Mesothelial cell of epicardium (in vitro differentiated cells): ENCODE results near the gene NUP37. TPM values are rescaled to one million over a fixed set of nuclear protein-coding genes. Genes with fewer than 3 reads are reported as not detected.
"Not testable (repeated sequence)": the region's sequence is repeated elsewhere in the genome, so short reads cannot be mapped to it uniquely, and the experiment has no call there.

Source experiments
- DNase-seq, 2 experiments: peaks; one replicate each; pipeline ENCODE4 v3.0.0; 2021; ENCODE audit warnings: low spot score in 2 of 2; ENCODE audit not compliant: unreplicated experiment in 2 of 2
- H3K27ac Mint-ChIP-seq: 2 replicates; pipeline ENCODE4 v1.8.0; 2021; ENCODE audit warnings: mixed read lengths
- H3K27me3 Mint-ChIP-seq: 2 replicates; pipeline ENCODE4 v1.8.0; 2021; ENCODE audit warnings: low read depth, mixed read lengths
- H3K36me3 Mint-ChIP-seq: 2 replicates; pipeline ENCODE4 v1.8.0; 2021; ENCODE audit warnings: mixed read lengths
- H3K4me1 Mint-ChIP-seq: 2 replicates; pipeline ENCODE4 v1.8.0; 2021; ENCODE audit warnings: mixed read lengths
- H3K4me3 Mint-ChIP-seq: 2 replicates; pipeline ENCODE4 v1.8.0; 2021; ENCODE audit warnings: mild to moderate bottlenecking, moderate library complexity, mixed read lengths
- H3K9me3 Mint-ChIP-seq: 2 replicates; pipeline ENCODE4 v1.8.0; 2021; ENCODE audit warnings: mixed read lengths
- CTCF ChIP-seq: fragments of 200-600 bp; sonication (generic); IDR thresholded peaks from one replicate; pipeline ENCODE4 v1.5.0; 2021; ENCODE audit warnings: antibody characterized with exemption; ENCODE audit not compliant: unreplicated experiment
- total RNA-seq: library from RNA; stranded (reverse); gene quantifications from 3 replicates; pipeline ENCODE4 v1.2.1, GENCODE V29; 2021

Gene NUP37
- total RNA-seq, 1 donor from 2014 or later, result 35.2 TPM

DNA sequence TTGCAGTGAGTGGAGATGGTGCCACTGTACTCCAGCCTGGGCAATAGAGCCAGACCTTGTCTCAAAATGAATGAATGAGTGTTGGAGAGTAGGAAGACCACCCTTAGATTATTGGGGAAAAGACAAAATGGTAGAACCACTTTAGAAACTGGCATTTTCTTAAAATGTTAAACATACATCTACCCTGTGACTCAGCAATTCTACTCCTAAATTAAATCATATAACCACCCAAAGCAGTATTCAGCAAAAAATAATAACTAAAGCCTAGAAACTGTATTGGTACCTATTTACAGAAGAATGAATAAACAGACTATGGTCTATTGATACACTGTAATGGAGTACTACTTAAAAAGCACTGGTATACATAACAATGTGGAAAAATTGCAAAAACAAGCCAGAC, 9.1 kb downstream of the NUP37 start:
- Mint-ChIP-seq H3K9me3 (peaks cover 18% of the 10 kb centered on the region), H3K4me3 (no peak overlapping the region), H3K4me1 (no peaks in the 10 kb centered on the region), H3K36me3 (peaks cover 60% of the 10 kb centered on the region), H3K27me3 (no peaks in the 10 kb centered on the region), H3K27ac (no peak overlapping the region)
- no peak for TF ChIP-seq CTCF
- DNase-seq, result no peak

DNA sequence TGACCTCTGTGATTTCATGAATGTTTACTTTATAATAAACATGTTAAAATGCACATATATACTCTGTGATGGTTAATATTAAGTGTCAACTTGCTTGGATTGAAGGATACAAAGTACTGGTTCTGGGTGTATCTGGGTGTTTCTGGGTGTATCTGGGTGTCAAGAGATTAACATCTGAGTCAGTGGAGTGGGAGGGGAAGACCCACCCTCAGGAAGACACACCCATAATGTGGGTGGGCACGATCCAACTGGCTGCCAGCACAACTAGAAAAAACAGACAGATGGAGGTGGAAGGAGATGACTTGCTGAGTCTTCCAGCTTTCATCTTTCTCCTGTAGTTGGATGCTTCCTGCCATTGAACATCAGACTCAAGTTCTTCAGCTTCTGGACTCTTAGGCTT, 11.9 kb downstream of the NUP37 start:
- no peak for DNase-seq
- H3K4me3 Mint-ChIP-seq, result no peak overlapping the region
- H3K4me1 Mint-ChIP-seq, result no peaks in the 10 kb centered on the region
- H3K36me3 Mint-ChIP-seq, result peaks cover 83% of the 10 kb centered on the region
- H3K27me3 Mint-ChIP-seq, result no peaks in the 10 kb centered on the region
- TF ChIP-seq CTCF, result no peak
- no peak overlapping the region for H3K27ac Mint-ChIP-seq
- peaks cover 40% of the 10 kb centered on the region for H3K9me3 Mint-ChIP-seq

- TF ChIP-seq CTCF, result no peak
- peaks cover 47% of the 10 kb centered on the region for H3K9me3 Mint-ChIP-seq
- DNase-seq, result no peak
- no peaks in the 10 kb centered on the region for H3K4me1 Mint-ChIP-seq
- H3K27me3 Mint-ChIP-seq, result no peaks in the 10 kb centered on the region
- H3K36me3 Mint-ChIP-seq, result peaks cover 91% of the 10 kb centered on the region
- H3K4me3 Mint-ChIP-seq, result no peak overlapping the region
- H3K27ac Mint-ChIP-seq, result no peak overlapping the region
Measured at GRCh38 chr12:102106905-102107304, 13.0 kb downstream of the NUP37 start.

GRCh38 chr12:102096855-102097254, 23.1 kb downstream of the NUP37 start:
- H3K27me3 Mint-ChIP-seq, result no peaks in the 10 kb centered on the region
- H3K4me1 Mint-ChIP-seq, result peaks cover 27% of the 10 kb centered on the region
- no peak for TF ChIP-seq CTCF
- DNase-seq, result no peak
- H3K27ac Mint-ChIP-seq, result no peak overlapping the region
- peaks cover 7% of the 10 kb centered on the region for H3K36me3 Mint-ChIP-seq
- H3K4me3 Mint-ChIP-seq, result no peak overlapping the region
- no peaks in the 10 kb centered on the region for H3K9me3 Mint-ChIP-seq

- TF ChIP-seq CTCF, result no peak
- peaks cover 26% of the 10 kb centered on the region for H3K4me1 Mint-ChIP-seq
- H3K4me3 Mint-ChIP-seq, result no peak overlapping the region
- H3K9me3 Mint-ChIP-seq, result no peaks in the 10 kb centered on the region
- no peaks in the 10 kb centered on the region for H3K27me3 Mint-ChIP-seq
- H3K27ac Mint-ChIP-seq, result no peak overlapping the region
- no peak for DNase-seq
- H3K36me3 Mint-ChIP-seq, result peaks cover 11% of the 10 kb centered on the region
Measured at GRCh38 chr12:102095677-102096263, 24.1 kb downstream of the NUP37 start.

DNA sequence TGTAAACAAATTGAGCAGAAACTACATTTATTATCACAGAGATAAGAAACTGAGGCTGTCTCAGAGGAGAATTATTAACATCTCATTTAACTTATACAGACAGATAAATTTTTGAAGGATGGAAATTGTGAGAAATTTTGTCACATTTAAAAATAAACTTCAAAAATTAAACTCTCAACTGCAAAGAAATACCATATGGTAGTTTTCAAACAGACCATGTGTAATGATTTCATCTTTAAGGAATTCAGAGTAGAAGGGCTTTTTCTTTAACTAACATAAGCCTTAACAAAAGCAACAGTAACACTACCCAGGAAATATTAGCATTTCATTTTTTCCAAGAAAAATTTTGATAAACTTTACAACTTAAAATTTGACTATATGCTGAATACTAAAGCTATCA, 26.6 kb downstream of the NUP37 start:
- H3K4me3 Mint-ChIP-seq, result no peak overlapping the region
- TF ChIP-seq CTCF, result no peak
- H3K27ac Mint-ChIP-seq, result peak overlapping the region; percentile 71
- peaks cover 15% of the 10 kb centered on the region for H3K36me3 Mint-ChIP-seq
- peaks cover 25% of the 10 kb centered on the region for H3K4me1 Mint-ChIP-seq
- no peaks in the 10 kb centered on the region for H3K27me3 Mint-ChIP-seq
- peaks cover 7% of the 10 kb centered on the region for H3K9me3 Mint-ChIP-seq
- DNase-seq, result no peak

DNA sequence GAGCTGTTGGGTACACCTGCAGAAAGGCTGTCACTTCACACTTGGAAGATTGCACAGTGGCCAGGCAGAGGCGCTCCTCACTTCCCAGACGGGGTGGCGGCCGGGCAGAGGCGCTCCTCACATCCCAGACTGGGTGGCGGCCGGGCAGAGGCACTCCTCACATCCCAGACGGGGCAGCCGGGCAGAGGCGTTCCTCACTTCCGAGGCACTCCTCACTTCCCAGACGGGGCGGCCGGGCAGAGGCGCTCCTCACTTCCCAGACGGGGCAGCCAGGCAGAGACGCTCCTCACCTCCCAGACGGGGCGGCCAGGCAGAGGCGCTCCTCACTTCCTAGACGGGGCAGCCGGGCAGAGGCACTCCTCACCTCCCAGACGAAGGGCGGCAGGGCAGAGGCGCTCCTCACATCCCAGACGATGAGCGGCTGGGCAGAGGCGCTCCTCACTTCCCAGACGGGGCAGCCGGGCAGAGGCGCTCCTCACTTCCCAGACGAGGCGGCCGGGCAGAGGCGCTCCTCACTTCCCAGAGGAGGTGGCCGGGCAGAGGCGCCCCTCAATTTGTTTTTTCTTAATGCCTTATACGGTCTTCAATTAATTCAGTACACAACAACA, 30.6 kb downstream of the NUP37 start:
- not testable (repeated sequence) for H3K27ac Mint-ChIP-seq, H3K9me3 Mint-ChIP-seq, H3K4me3 Mint-ChIP-seq, H3K27me3 Mint-ChIP-seq, DNase-seq
- peaks cover 20% of the 10 kb centered on the region for H3K36me3 Mint-ChIP-seq
- H3K4me1 Mint-ChIP-seq, result peaks cover 17% of the 10 kb centered on the region
